ENCODE measurements around the gene MME.

DNA sequence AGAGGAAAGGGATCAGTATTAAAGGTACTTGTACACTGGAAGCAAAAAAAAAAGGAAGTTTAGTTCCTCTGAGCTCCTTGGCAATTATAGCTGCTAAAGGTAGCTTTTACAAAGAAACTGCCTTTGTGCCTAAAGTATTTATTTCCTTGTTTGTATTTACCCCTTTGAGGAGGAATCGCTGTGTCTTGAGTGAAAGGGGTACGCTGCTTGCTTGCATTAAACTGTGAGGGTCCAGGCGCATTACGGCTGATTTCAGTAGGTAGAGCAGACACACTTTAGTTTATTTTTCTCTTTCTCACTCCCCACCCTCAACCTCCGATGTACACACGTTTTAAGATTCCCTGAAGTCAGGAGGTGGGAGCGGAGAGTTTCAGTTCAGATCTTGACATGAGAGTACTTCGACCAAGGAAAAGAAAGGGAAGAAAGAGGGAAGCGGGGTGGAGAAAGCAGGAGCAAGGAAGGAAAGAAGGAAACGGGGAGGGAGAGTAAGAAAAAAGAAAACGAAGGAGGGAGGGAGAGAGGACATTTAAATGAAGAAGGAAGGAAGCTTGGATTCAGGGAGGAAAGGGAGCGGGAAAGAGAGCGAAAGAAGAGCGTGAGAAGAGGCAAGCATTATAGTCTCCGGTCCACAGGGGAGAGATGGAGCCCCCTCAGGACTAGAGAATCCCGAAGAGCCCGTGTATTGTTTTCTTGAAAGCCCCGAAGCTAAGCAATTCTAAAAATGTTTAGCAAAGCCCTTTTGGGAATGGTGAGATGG, 1.2 kb upstream of the MME start:
- TF ChIP-seq, protein P1, sequence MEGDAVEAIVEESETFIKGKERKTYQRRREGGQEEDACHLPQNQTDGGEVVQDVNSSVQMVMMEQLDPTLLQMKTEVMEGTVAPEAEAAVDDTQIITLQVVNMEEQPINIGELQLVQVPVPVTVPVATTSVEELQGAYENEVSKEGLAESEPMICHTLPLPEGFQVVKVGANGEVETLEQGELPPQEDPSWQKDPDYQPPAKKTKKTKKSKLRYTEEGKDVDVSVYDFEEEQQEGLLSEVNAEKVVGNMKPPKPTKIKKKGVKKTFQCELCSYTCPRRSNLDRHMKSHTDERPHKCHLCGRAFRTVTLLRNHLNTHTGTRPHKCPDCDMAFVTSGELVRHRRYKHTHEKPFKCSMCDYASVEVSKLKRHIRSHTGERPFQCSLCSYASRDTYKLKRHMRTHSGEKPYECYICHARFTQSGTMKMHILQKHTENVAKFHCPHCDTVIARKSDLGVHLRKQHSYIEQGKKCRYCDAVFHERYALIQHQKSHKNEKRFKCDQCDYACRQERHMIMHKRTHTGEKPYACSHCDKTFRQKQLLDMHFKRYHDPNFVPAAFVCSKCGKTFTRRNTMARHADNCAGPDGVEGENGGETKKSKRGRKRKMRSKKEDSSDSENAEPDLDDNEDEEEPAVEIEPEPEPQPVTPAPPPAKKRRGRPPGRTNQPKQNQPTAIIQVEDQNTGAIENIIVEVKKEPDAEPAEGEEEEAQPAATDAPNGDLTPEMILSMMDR (IDR thresholded peaks at IDR 0.05): no peak
- TF ChIP-seq POLR2A (IDR thresholded peaks at IDR 0.05): no peak
